Skeletal muscle tissue (tissue), 4 donors: Measurements from ENCODE around the gene CFAP100. TPM values are rescaled to one million over a fixed set of nuclear protein-coding genes. Genes with fewer than 3 reads are reported as not detected.

Experiments used
- H3K27ac ChIP-seq: one replicate; pipeline ENCODE4 v1.7.0; 2013; ENCODE audit warnings: mild to moderate bottlenecking, low read depth, low read length, inconsistent platforms
- H3K27me3 ChIP-seq, 3 donors: one replicate each; pipeline ENCODE4 v1.7.0; 2013; ENCODE audit warnings: low read length in 3 of 3; ENCODE audit not compliant: control insufficient read depth in 3 of 3, insufficient read depth in 3 of 3
- H3K36me3 ChIP-seq, 3 donors: one replicate each; pipeline ENCODE4 v1.7.0; 2013; ENCODE audit warnings: low read length in 3 of 3; ENCODE audit not compliant: control insufficient read depth in 3 of 3, insufficient read depth in 3 of 3
- H3K4me1 ChIP-seq, 3 donors: one replicate each; pipeline ENCODE4 v1.7.0; 2013; ENCODE audit warnings: low read length in 3 of 3, mild to moderate bottlenecking in 3 of 3; ENCODE audit not compliant: control insufficient read depth in 3 of 3, insufficient read depth in 3 of 3
- H3K4me3 ChIP-seq, 3 donors: one replicate each; pipeline ENCODE4 v1.7.0; 2013; ENCODE audit warnings: low read length in 3 of 3
- H3K9ac ChIP-seq, 3 donors: one replicate each; pipeline ENCODE4 v1.7.0; 2013; ENCODE audit warnings: low read length in 3 of 3, mild to moderate bottlenecking in 3 of 3, moderate library complexity in 2 of 3, low read depth in 1 of 3
- H3K9me3 ChIP-seq, 3 donors: one replicate each; pipeline ENCODE4 v1.7.0; 2013; ENCODE audit warnings: low read length in 3 of 3; ENCODE audit not compliant: control insufficient read depth in 3 of 3
- total RNA-seq: library from RNA; depleted of rRNA; stranded (reverse); fragments of >200 nt; gene quantifications from one replicate; pipeline ENCODE4 v1.2.3, GENCODE V29; 2014
- donor health status: Osteomylitis.

The CFAP100 gene
- total RNA-seq, 1 donor from 2014 or later: not detected

DNA sequence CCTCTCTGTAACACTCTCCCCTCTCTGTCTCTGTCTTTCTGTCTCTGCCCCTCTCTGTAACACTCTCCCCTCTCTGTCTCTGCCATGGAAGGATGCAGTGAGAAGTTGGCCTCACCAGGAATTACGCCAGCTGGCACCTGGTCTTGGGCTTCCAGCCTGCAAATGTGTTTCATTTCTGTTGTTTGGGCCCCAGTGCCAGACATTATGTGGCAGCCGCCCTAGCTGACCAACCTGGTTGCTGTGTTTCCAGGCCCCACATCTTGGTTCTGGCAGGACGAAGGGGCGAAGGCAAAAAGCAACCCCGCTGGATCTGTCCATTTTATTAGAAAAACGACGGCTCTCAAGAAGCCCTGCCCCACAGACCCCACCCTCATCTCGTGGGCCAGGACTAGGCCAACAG lies 86.2 kb downstream of the CFAP100 start:
- Histone ChIP-seq H3K9ac (peak overlapping the region in 2 of 3 donors; percentile 40 to 51), H3K9me3 (no peaks in the 10 kb centered on the region), H3K27me3 (no peaks in the 10 kb centered on the region), H3K4me1 (peaks cover 15 to 47% (median 33%) of the 10 kb centered on the region in 3 donors), H3K27ac (no peak overlapping the region), H3K4me3 (no peak overlapping the region), H3K36me3 (no peaks in the 10 kb centered on the region)

DNA sequence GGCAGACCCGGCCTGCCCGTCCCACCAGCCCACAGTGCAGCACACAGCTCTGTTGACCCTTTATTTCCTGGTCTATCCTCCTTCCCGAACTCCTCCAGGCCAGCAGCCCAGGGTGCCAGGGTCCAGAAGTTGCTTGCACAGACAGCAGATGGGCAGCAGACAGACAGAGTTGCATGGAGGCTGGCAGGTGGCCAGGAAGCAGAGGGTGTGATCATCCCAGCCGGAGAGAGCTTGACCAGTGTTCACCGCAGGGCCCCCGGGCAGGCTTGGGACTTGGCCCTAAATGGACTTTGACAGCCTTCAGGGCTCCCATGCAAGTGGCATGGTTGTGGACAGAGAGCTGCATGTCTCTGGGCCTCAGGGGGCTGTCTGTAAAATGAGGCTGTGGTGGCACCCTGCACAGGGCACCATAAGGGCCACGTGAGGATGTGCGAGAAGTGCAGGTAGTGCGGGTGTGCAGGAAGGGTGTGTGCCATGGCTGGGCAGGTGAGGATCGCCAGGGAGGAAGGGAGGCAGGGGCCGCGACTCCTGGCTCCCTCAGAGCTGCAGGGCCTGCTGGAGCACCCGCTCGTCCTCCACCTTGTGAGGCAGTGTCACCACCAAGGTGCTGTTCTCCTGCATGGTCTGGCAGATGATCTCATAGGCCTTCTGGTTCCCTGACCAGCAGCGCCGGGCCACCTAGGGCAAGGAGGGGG lies 87.2 kb downstream of the CFAP100 start:
- H3K4me3 ChIP-seq: no peak overlapping the region
- H3K4me1 ChIP-seq: peaks cover 18 to 53% (median 34%) of the 10 kb centered on the region in 3 donors
- H3K9me3 ChIP-seq: no peaks in the 10 kb centered on the region
- no peaks in the 10 kb centered on the region for H3K36me3 ChIP-seq
- H3K27ac ChIP-seq: no peak overlapping the region
- peak overlapping the region in 1 of 3 donors; percentile 40 for H3K9ac ChIP-seq
- no peaks in the 10 kb centered on the region for H3K27me3 ChIP-seq

DNA sequence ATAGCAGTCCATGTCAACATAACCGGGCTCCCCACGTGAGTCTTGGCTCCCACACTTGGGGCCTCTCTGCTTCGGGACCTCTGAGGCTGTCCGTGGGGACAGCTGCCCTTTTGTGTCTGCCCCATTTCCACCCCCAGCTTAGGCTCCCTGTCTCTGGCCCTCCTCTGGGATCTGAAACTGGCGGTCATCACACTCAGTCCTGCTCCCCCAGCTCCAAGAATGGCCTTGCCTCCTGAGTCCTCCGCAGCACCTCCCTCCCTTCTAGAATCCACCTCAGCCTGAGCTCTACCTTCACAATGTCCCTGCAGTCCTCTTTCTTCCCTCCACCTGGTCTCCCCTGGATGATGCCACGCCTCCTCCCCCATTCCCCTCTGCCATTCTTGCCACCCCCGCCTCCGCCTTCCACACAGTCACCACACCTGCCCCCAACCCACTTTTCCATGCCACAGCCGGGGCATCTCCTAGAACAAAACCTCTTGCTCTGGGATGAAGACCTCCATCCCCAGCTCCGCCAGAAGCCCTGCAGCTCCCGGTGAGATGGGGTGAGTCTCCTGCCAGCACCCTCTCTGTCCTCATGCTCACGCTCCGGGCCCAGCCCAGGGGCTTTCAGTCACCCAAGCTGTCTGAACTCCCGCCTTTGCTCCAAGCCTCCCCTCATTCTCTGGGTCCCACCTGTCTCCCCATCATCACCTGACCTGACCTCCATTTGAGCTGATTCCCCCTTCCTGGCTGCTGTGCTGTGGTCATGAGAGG lies 88.0 kb downstream of the CFAP100 start:
- no peaks in the 10 kb centered on the region for H3K9me3 ChIP-seq
- H3K36me3 ChIP-seq: no peaks in the 10 kb centered on the region
- H3K9ac ChIP-seq: no peak overlapping the region
- peaks cover 25 to 60% (median 41%) of the 10 kb centered on the region in 3 donors for H3K4me1 ChIP-seq
- H3K27me3 ChIP-seq: no peaks in the 10 kb centered on the region
- no peak overlapping the region for H3K27ac ChIP-seq
- H3K4me3 ChIP-seq: no peak overlapping the region

DNA sequence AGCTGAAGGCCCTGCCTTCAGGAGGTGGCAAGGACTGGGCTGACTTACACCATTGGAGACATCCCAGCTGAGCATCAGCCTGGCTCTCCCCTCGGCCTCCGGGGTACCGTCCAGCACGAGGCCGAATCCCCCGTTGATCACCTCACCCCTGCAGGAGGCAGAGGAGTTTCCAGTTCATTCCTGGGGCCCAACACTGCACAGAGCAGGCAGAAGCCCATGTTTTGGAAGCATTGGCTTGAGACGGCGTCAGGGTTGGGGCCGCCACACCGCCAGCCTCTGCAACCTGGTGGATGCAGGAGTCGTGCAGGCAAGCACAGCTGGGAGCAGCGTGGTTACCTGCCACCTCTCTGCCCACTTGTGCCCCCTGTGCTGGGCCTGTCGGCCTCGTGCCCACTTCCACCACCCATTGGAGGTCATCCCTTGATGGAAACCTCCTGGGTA lies 88.6 kb downstream of the CFAP100 start:
- Histone ChIP-seq H3K27ac (no peak overlapping the region), H3K9ac (peak overlapping the region in 1 of 3 donors; percentile 35), H3K27me3 (no peaks in the 10 kb centered on the region), H3K36me3 (no peaks in the 10 kb centered on the region), H3K9me3 (no peaks in the 10 kb centered on the region), H3K4me1 (peaks cover 27 to 62% (median 44%) of the 10 kb centered on the region in 3 donors), H3K4me3 (no peak overlapping the region)

DNA sequence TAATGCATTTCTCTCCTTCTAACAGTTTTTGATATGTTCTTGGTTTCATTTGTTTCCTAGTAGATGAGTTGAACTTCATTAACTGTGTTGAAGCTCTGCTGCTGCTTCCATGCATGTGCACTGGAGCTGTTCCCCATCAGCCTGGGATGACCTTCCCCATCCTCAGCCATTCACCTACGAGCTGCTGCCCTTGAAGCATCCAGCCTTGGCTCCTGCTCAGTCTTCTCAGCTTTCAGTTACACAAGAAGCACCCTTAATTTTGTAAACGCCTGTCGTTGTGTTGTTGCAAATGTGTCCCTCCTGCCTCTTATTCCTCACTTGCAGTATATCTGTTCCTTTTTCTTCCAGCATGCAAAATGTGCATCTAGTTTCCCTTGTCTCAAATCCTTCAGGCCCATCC lies 89.4 kb downstream of the CFAP100 start:
- no peaks in the 10 kb centered on the region for H3K9me3 ChIP-seq
- no peaks in the 10 kb centered on the region for H3K36me3 ChIP-seq
- H3K27me3 ChIP-seq: no peaks in the 10 kb centered on the region
- peaks cover 27 to 62% (median 44%) of the 10 kb centered on the region in 3 donors for H3K4me1 ChIP-seq
- H3K9ac ChIP-seq: peak overlapping the region in 2 of 3 donors; percentile 53 to 79
- peak overlapping the region in 1 of 3 donors; percentile 24 for H3K4me3 ChIP-seq
- no peak overlapping the region for H3K27ac ChIP-seq

DNA sequence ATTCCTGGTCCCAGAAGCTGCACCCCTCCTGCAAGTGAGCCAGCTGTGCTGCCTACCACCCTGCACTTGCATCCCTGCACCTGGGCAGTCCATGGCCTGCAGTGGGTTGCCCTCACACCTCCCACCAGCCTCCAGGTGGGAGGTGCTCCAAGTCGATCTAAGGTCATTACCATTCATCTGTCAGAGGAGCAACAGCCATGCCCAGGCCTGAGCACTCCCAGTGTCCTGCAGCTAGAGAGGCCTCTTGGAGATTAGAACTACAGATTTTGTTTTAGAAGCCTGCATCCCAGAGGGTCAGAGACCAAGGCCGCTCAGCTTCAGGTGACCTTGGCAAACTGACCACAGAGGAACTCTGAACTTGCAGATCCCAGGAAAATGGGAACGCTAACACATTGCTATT lies 90.0 kb downstream of the CFAP100 start:
- H3K9ac ChIP-seq: peak overlapping the region in 2 of 3 donors; percentile 53 to 79
- no peaks in the 10 kb centered on the region for H3K9me3 ChIP-seq
- no peak overlapping the region for H3K27ac ChIP-seq
- no peaks in the 10 kb centered on the region for H3K27me3 ChIP-seq
- peak overlapping the region in 2 of 3 donors; percentile 24 to 49 for H3K4me3 ChIP-seq
- H3K36me3 ChIP-seq: no peaks in the 10 kb centered on the region
- peaks cover 27 to 62% (median 44%) of the 10 kb centered on the region in 3 donors for H3K4me1 ChIP-seq

DNA sequence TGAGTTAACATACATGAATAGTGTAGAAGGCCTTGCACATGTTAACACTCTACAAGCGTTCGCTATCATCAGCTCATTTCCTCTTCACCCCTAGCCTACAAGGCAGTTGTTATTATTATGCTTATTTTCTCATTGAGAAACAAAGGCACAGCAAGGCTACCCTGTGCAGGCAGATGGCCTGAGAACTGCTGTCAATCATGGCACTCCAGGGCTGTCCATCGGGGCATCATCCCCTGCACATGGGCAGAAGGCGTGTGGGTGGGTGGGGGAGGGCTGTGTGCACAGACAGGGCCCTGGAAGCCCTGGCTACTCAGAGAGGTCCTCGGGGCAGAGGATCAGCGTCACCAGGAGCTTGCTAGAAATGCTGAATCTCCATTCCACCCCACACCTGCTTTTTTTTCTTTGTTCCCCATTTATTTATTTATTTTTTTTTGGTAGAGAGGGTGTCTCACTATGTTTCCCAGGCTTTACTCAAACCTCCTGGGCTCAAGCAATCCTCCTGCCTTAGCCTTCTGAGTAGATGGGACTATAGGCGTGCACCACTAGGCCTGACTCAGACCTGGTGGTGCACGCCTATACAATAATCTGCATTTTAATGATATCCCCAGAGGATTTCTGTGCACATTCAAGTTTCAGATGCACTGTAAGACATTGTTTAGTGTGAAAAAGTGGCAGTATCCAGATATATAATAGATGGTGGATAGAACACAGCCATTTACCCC lies 90.6 kb downstream of the CFAP100 start:
- no peak overlapping the region for H3K9ac ChIP-seq

DNA sequence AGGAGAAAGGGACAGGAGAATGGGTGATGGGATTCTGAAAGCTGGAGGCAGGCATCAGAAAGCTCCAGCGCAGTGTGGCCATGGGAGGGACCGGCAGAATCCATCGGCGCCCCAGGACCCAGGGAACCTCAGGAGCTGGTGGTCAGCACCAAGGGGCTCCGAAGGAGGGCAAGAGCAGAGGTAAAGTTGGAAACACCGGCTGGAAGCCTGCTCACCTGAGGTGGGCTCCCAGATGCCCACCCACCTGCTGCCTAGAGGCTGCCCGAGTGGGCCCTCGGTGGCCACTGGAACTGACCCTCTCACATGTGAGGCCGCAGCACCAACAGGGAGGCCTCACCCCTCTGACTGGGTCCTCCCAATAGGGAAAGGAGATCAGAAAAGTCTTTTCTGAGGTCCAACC lies 91.2 kb downstream of the CFAP100 start:
- no peaks in the 10 kb centered on the region for H3K36me3 ChIP-seq
- H3K27ac ChIP-seq: no peak overlapping the region
- no peaks in the 10 kb centered on the region for H3K9me3 ChIP-seq
- H3K4me1 ChIP-seq: peaks cover 30 to 65% (median 52%) of the 10 kb centered on the region in 3 donors
- H3K27me3 ChIP-seq: no peaks in the 10 kb centered on the region
- H3K9ac ChIP-seq: no peak overlapping the region
- H3K4me3 ChIP-seq: no peak overlapping the region

More for the DNA sequence above, 90.6 kb downstream of the CFAP100 start:
- no peaks in the 10 kb centered on the region for H3K36me3 ChIP-seq
- H3K4me3 ChIP-seq: no peak overlapping the region
- peaks cover 27 to 63% (median 47%) of the 10 kb centered on the region in 3 donors for H3K4me1 ChIP-seq
- H3K27ac ChIP-seq: no peak overlapping the region
- no peaks in the 10 kb centered on the region for H3K27me3 ChIP-seq
- no peaks in the 10 kb centered on the region for H3K9me3 ChIP-seq
